Measurements from ENCODE around the gene CDKN2B. TPM values are rescaled to one million over a fixed set of nuclear protein-coding genes. Genes with fewer than 3 reads are reported as not detected.
A peak's percentile ranks its signal among the peaks of the same experiment; 100 is the strongest.

The CDKN2B gene
- total RNA-seq, 1 experiment from 2014 or later: 32.2 TPM

GRCh38 chr9:22049411-22049810 lies 40.3 kb upstream of the CDKN2B start:
- TF ChIP-seq EZH2phosphoT487 (IDR thresholded peaks at IDR 0.05; ENCODE audit: borderline replicate concordance, low read length) (no peak), CTCF (conservative IDR thresholded peaks at IDR 0.05; ENCODE audit: low read depth, low read length) (no peak), EZH2 (IDR thresholded peaks at IDR 0.05; ENCODE audit: low read length, unreplicated experiment) (no peak)
- ATAC-seq (peak; percentile 26; the same call in 1 of the 2 replicates), DNase-seq (peak; percentile 34)
- Histone ChIP-seq H2AFZ (ENCODE audit: low read length) (no peak overlapping the region), H3K9me2 (replicated peaks; ENCODE audit: low read length) (no peaks in the 10 kb centered on the region), H3K4me1 (ENCODE audit: insufficient read depth, low read length) (peaks cover 60% of the 10 kb centered on the region), H3K4me3 (ENCODE audit: low read length) (no peak overlapping the region), H3K27ac (ENCODE audit: low read length) (peak overlapping the region; percentile 53), H4K20me1 (ENCODE audit: low read length) (no peaks in the 10 kb centered on the region), H3K27me3 (ENCODE audit: low read length) (no peaks in the 10 kb centered on the region), H3K4me2 (ENCODE audit: low read length) (no peak overlapping the region), H3K9me3 (ENCODE audit: low read length) (no peaks in the 10 kb centered on the region), H3K79me2 (ENCODE audit: low read length) (no peaks in the 10 kb centered on the region), H3K9ac (ENCODE audit: low read length) (peak overlapping the region; percentile 19; the same call in 1 of the 2 replicates), H3F3A (ENCODE audit: low read length, unreplicated experiment) (no peaks in the 10 kb centered on the region), H3K36me3 (ENCODE audit: low read depth, low read length) (no peaks in the 10 kb centered on the region)
- intact Hi-C loops (cut with micrococcal nuclease): no loop called here
- no TSS peak for BruUV-seq (replicated peaks)
- ChIA-PET POLR2A (ENCODE audit: unreplicated experiment) (interaction anchor here (0.6 kb wide), 1 partner anchor 8 kb away, joined by 3 read pairs; no protein-coding TSS in a partner anchor), CTCF (no interaction called here)

- Histone ChIP-seq H3K4me3 (ENCODE audit: low read length) (no peak overlapping the region), H3K27me3 (ENCODE audit: low read length) (no peaks in the 10 kb centered on the region), H3K36me3 (ENCODE audit: low read depth, low read length) (no peaks in the 10 kb centered on the region), H3K9me2 (replicated peaks; ENCODE audit: low read length) (no peaks in the 10 kb centered on the region), H3K4me2 (ENCODE audit: low read length) (no peak overlapping the region), H3K79me2 (ENCODE audit: low read length) (no peaks in the 10 kb centered on the region), H3K4me1 (ENCODE audit: insufficient read depth, low read length) (peaks cover 59% of the 10 kb centered on the region), H3K27ac (ENCODE audit: low read length) (no peak overlapping the region), H3K9me3 (ENCODE audit: low read length) (no peaks in the 10 kb centered on the region), H2AFZ (ENCODE audit: low read length) (no peak overlapping the region), H4K20me1 (ENCODE audit: low read length) (no peaks in the 10 kb centered on the region), H3F3A (ENCODE audit: low read length, unreplicated experiment) (no peaks in the 10 kb centered on the region), H3K9ac (ENCODE audit: low read length) (no peak overlapping the region)
- DNase-seq (no peak), ATAC-seq (no peak)
- no TSS peak for BruUV-seq (replicated peaks)
- CTCF ChIA-PET: no interaction called here
- no peak for TF ChIP-seq EZH2 (IDR thresholded peaks at IDR 0.05; ENCODE audit: low read length, unreplicated experiment)
- POLR2A ChIA-PET (ENCODE audit: unreplicated experiment): no interaction called here
- intact Hi-C loops (cut with micrococcal nuclease): no loop called here
These were observed 38.5 kb upstream of the CDKN2B start for GRCh38 chr9:22047596-22047995.

GRCh38 chr9:22046243-22046885 lies 37.3 kb upstream of the CDKN2B start:
- H3K9ac ChIP-seq (ENCODE audit: low read length): no peak overlapping the region

More at GRCh38 chr9:22046243-22046885, 37.3 kb upstream of the CDKN2B start:
- DNase-seq: no peak
- intact Hi-C loops (cut with micrococcal nuclease): no loop called here
- ATAC-seq: no peak
- ChIA-PET CTCF (no interaction called here), POLR2A (ENCODE audit: unreplicated experiment) (no interaction called here)
- H3K9me2 ChIP-seq (replicated peaks; ENCODE audit: low read length): no peaks in the 10 kb centered on the region
- H3K4me2 ChIP-seq (ENCODE audit: low read length): no peak overlapping the region
- TF ChIP-seq EZH2phosphoT487 (IDR thresholded peaks at IDR 0.05; ENCODE audit: borderline replicate concordance, low read length) (no peak), EZH2 (IDR thresholded peaks at IDR 0.05; ENCODE audit: low read length, unreplicated experiment) (no peak), CTCF (conservative IDR thresholded peaks at IDR 0.05; ENCODE audit: low read depth, low read length) (no peak)
- no peaks in the 10 kb centered on the region for H3K27me3 ChIP-seq (ENCODE audit: low read length)
- no peak overlapping the region for H3K27ac ChIP-seq (ENCODE audit: low read length)
- H3F3A ChIP-seq (ENCODE audit: low read length, unreplicated experiment): peaks cover 3% of the 10 kb centered on the region
- no peak overlapping the region for H2AFZ ChIP-seq (ENCODE audit: low read length)
- H3K4me1 ChIP-seq (ENCODE audit: insufficient read depth, low read length): peaks cover 61% of the 10 kb centered on the region
- no TSS peak for BruUV-seq (replicated peaks)
- no peaks in the 10 kb centered on the region for H3K9me3 ChIP-seq (ENCODE audit: low read length)
- no peak overlapping the region for H3K4me3 ChIP-seq (ENCODE audit: low read length)
- no peaks in the 10 kb centered on the region for H4K20me1 ChIP-seq (ENCODE audit: low read length)
- no peaks in the 10 kb centered on the region for H3K79me2 ChIP-seq (ENCODE audit: low read length)
- no peaks in the 10 kb centered on the region for H3K36me3 ChIP-seq (ENCODE audit: low read depth, low read length)

All from PC-3 (cell line).